ENCODE measurements around the gene RALGPS1. TPM values are rescaled to one million over a fixed set of nuclear protein-coding genes. Genes with fewer than 3 reads are reported as not detected.
"Not testable (repeated sequence)": the region's sequence is repeated elsewhere in the genome, so short reads cannot be mapped to it uniquely, and the experiment has no call there.

RALGPS1 gene
- polyA plus RNA-seq, 3 donors = 0.56 to 4.3 (median 2.3) TPM

- no peak overlapping the region for H3K27ac ChIP-seq (ENCODE audit: low read depth, low read length)
- WGBS, 3 donors = 37 to 80% (median 51%) methylated on average over 2 of the region's 2 CpGs
Measured at GRCh38 chr9:127163409-127163808, 248.8 kb downstream of the RALGPS1 start.

- no peak overlapping the region for H3K27ac ChIP-seq (ENCODE audit: low read depth, low read length)
- WGBS, 3 donors = 85 to 89% (median 88%) methylated on average over 4 of the region's 4 CpGs
Measured at GRCh38 chr9:127165116-127165515, 250.5 kb downstream of the RALGPS1 start.

GRCh38 chr9:127166111-127166510, 251.5 kb downstream of the RALGPS1 start:
- H3K27ac ChIP-seq (ENCODE audit: low read depth, low read length) = no peak overlapping the region
- WGBS, 3 donors = 70 to 86% (median 76%) methylated on average over 5 of the region's 5 CpGs

GRCh38 chr9:127166651-127167524, 252.3 kb downstream of the RALGPS1 start:
- H3K27ac ChIP-seq (ENCODE audit: low read depth, low read length) = no peak overlapping the region
- WGBS, 3 donors = 82 to 92% (median 83%) methylated on average over 12 of the region's 12 CpGs

- WGBS, 3 donors = 95 to 97% (median 95%) methylated on average over 11 of the region's 11 CpGs
- H3K27ac ChIP-seq (ENCODE audit: low read depth, low read length) = no peak overlapping the region
Measured at GRCh38 chr9:127167560-127168326, 253.2 kb downstream of the RALGPS1 start.

GRCh38 chr9:127168756-127169574, 254.4 kb downstream of the RALGPS1 start:
- H3K27ac ChIP-seq (ENCODE audit: low read depth, low read length) = no peak overlapping the region
- 94 to 97% (median 95%) methylated on average over 10 of the region's 10 CpGs for whole genome bisulfite sequencing, 3 donors

GRCh38 chr9:127169575-127169883, 254.9 kb downstream of the RALGPS1 start:
- WGBS, 3 donors = 73 to 74% (median 74%) methylated on average over 5 of the region's 5 CpGs
- H3K27ac ChIP-seq (ENCODE audit: low read depth, low read length) = no peak overlapping the region

GRCh38 chr9:127170103-127170502, 255.5 kb downstream of the RALGPS1 start:
- 85 to 92% (median 90%) methylated on average over 4 of the region's 4 CpGs for WGBS, 3 donors
- no peak overlapping the region for H3K27ac ChIP-seq (ENCODE audit: low read depth, low read length)

GRCh38 chr9:127170652-127171051, 256.1 kb downstream of the RALGPS1 start:
- WGBS, 3 donors = 78 to 88% (median 88%) methylated on average over 2 of the region's 2 CpGs
- no peak overlapping the region for H3K27ac ChIP-seq (ENCODE audit: low read depth, low read length)

GRCh38 chr9:127171348-127171747, 256.8 kb downstream of the RALGPS1 start:
- not testable (repeated sequence) for H3K27ac ChIP-seq (ENCODE audit: low read depth, low read length)
- WGBS, 3 donors = 97 to 98% (median 97%) methylated on average over 9 of the region's 9 CpGs

- WGBS, 3 donors = 90 to 96% (median 94%) methylated on average over 12 of the region's 12 CpGs
- H3K27ac ChIP-seq (ENCODE audit: low read depth, low read length) = no peak overlapping the region
Measured at GRCh38 chr9:127172066-127172707, 257.6 kb downstream of the RALGPS1 start.

GRCh38 chr9:127173063-127173462, 258.5 kb downstream of the RALGPS1 start:
- WGBS, 3 donors = 85 to 90% (median 86%) methylated on average over 4 of the region's 4 CpGs
- no peak overlapping the region for H3K27ac ChIP-seq (ENCODE audit: low read depth, low read length)

- WGBS, 3 donors = 82 to 91% (median 82%) methylated on average over 12 of the region's 12 CpGs
- no peak overlapping the region for H3K27ac ChIP-seq (ENCODE audit: low read depth, low read length)
Measured at GRCh38 chr9:127174386-127175318, 260.1 kb downstream of the RALGPS1 start.

GRCh38 chr9:127175319-127175715, 260.7 kb downstream of the RALGPS1 start:
- no peak overlapping the region for H3K27ac ChIP-seq (ENCODE audit: low read depth, low read length)
- WGBS, 3 donors = 83 to 91% (median 90%) methylated on average over 7 of the region's 7 CpGs

GRCh38 chr9:127175764-127176163, 261.2 kb downstream of the RALGPS1 start:
- H3K27ac ChIP-seq (ENCODE audit: low read depth, low read length) = no peak overlapping the region
- 64 to 87% (median 79%) methylated on average over 6 of the region's 6 CpGs for WGBS, 3 donors

GRCh38 chr9:127176631-127177030, 262.0 kb downstream of the RALGPS1 start:
- WGBS, 3 donors = 92 to 100% (median 96%) methylated on average over 3 of the region's 3 CpGs
- no peak overlapping the region for H3K27ac ChIP-seq (ENCODE audit: low read depth, low read length)

GRCh38 chr9:127177231-127177630, 262.6 kb downstream of the RALGPS1 start:
- H3K27ac ChIP-seq (ENCODE audit: low read depth, low read length) = no peak overlapping the region
- 61 to 93% (median 64%) methylated on average over 6 of the region's 6 CpGs for WGBS, 3 donors

All from adipose tissue (tissue), 3 donors.